HG02571 (cell line): ENCODE results near the gene PEAR1.

Experiments used
- ATAC-seq: cut with Tn5 transposase; IDR thresholded peaks from one replicate; pipeline ENCODE4 v1.9.1; 2021; ENCODE audit warnings: mild to moderate bottlenecking, moderate library complexity; ENCODE audit not compliant: unreplicated experiment

Gene PEAR1

DNA sequence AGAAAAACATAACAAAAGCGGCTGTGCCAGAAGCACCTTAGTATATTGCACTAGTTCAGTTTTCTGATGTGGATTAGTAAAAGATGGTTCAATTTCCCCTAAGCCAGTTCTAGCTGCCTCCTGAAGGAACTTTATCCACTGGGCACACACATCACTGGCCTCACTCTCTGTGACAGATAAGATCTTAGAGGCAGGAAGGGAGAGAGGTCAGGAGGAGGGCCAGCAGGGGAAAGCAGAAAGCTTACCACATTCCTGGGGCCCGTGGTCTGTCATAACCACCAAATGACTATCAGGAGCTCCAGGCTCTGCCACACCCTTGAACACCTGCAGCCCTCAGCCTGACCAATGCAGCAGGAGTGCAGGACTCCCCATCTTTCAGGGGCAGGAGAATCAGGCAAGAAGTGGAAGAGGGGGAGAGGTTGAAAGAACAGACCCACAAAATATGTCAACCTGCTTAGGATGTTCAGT lies 64.8 kb downstream of the PEAR1 start:
- ATAC-seq: no peak

DNA sequence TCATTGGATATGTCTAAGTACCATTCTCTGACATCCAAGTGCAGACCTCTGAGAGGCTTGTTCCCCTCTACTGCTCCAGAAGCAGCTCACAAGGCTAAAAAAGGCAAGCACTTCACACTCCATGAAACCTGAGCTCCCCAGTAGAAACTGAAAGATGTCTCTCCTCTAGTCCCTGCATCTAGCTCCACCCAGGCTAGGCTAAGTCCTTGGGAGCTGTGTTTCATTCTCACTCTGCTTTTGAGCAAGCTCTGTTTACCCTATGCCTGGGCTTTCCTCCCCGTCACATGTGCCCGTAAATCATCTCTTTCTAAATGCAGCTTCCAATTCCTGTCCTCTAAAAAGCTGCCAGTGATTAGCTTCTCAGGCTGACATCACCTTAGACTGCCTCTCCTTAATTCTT lies 65.9 kb downstream of the PEAR1 start:
- ATAC-seq: no peak

DNA sequence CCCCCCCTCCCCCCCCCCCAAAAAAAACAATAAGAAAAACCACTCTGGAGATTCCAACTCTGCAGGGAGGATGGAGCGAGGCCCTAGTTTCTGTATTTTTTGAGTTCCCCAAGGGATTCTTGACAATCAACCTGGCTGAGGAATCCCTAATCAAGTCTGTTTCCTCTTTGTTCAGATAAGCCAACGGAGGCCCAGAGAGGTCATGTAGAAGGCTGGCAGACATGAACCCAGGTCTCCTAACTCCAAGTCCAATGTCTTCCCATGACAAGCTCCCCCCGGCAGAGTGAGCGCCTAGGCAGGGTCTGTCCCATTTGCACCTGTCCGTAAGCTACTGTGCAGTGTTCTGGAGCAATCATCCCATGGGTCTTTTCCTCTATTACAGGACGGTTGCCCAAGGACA lies 66.4 kb downstream of the PEAR1 start:
- ATAC-seq: no peak

DNA sequence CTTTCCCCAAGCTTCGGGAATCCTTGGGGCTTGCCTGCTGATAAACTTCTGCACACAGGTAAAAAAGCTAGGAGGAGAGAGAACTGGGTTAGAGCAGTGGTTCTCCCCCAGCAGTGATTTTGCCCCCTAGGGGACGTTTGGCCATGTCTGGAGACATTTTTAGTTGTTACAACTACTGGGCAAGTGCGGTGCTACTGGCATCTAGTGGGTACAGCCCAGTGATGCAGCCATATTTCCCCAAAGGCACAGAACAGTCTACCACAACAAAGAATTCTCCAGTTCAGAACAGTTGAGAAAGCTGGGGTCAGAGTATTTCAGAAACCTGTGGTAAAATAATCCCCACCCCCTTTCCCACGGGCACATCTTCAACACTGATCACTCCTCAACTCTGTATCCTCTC lies 68.2 kb downstream of the PEAR1 start:
- ATAC-seq: no peak

DNA sequence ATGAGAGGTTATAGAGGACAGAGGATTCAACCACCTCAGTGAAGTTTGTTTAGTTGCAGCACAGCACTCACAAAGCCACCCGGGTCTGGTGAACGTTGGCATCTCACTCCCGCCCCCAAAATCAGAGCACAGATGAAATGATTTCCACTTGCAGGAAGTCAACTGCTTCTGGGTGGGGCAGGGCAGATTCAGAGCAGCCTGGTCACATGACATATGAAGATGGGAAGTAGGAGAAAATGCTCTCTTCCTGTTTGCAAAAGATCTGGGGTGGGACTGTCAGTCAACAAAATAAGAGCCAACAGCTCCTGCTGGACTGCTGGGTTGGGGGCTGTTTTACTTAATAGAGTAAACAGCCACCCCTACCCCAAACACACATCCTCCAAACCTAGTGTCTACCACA lies 70.1 kb downstream of the PEAR1 start:
- no peak for ATAC-seq

DNA sequence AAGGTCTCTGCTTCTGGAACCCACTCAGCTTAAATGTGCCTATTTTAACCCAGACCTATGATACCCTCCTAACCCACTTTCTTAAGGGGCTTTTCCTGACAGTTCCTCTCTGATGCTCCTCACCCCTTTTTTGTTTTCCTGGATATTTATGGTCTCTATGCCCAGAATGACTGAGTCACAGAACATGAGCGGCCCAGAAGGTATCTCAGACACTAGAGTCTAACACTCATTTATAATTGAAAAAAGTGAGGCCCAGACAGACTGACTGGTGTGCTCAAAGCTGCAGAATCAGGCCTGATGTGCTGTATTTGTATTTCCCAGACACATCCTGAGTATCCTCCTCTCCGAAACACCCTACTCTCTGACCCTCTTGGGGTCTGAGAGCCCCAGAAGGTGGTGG lies 70.9 kb downstream of the PEAR1 start:
- ATAC-seq: no peak
